ENCODE data around the gene NEDD8. TPM values are rescaled to one million over a fixed set of nuclear protein-coding genes. Genes with fewer than 3 reads are reported as not detected.

Gene NEDD8
- total RNA-seq (262 and 264 TPM in 2 replicates), polyA plus RNA-seq (429 and 492 TPM in 2 replicates)

DNA sequence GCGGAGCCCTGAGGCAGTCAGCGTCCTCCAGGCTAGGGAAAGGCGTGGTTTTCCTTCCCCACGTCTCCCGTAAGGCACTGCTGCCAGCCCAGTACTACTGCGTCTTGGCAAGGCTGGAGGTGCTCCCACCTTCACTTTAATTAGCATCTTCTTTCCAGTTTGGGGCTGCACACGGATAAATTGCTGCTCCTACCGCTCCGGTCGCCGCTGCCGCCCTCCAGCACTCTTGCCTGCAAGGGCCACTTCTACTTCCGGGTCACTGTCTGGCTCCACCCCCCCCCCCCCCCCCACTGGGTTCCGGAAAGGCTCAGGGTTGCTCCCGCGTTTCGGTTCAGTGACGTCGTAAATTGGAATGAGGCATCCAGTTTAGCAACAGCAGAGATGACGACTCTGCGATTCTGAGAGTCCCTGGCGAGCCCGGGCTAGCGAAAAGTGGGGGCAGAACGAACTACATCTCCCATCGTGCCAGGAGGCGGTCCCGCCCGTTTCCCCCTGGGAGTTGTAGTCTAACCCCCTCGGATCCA lies at the start of gene NEDD8:
TSS of gene NEDD8 (minus strand) at position 247 of the 524 bp plus-strand sequence. CDS start at position 147, 100 bp downstream.
- H3K4me1 ChIP-seq (ENCODE audit: low read depth): peaks cover 7% of the 10 kb centered on the region
- peak; percentile 85 to 98 for DNase-seq (ENCODE audit: low read depth in 1 of 2, low spot score in 1 of 2)
- TF ChIP-seq, protein P1, sequence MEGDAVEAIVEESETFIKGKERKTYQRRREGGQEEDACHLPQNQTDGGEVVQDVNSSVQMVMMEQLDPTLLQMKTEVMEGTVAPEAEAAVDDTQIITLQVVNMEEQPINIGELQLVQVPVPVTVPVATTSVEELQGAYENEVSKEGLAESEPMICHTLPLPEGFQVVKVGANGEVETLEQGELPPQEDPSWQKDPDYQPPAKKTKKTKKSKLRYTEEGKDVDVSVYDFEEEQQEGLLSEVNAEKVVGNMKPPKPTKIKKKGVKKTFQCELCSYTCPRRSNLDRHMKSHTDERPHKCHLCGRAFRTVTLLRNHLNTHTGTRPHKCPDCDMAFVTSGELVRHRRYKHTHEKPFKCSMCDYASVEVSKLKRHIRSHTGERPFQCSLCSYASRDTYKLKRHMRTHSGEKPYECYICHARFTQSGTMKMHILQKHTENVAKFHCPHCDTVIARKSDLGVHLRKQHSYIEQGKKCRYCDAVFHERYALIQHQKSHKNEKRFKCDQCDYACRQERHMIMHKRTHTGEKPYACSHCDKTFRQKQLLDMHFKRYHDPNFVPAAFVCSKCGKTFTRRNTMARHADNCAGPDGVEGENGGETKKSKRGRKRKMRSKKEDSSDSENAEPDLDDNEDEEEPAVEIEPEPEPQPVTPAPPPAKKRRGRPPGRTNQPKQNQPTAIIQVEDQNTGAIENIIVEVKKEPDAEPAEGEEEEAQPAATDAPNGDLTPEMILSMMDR (IDR thresholded peaks at IDR 0.05; ENCODE audit: low read depth, low read length): no peak
- no peaks in the 10 kb centered on the region for H3K9me3 ChIP-seq (ENCODE audit: low read depth)
- peak within 1 kb of the TSS; percentile 93 for H3K4me3 ChIP-seq
- H3K27me3 ChIP-seq: no peaks in the 10 kb centered on the region
- peak within 1 kb of the TSS; percentile 79 for H3K27ac ChIP-seq
- peaks cover 16% of the 10 kb centered on the region for H3K36me3 ChIP-seq

DNA sequence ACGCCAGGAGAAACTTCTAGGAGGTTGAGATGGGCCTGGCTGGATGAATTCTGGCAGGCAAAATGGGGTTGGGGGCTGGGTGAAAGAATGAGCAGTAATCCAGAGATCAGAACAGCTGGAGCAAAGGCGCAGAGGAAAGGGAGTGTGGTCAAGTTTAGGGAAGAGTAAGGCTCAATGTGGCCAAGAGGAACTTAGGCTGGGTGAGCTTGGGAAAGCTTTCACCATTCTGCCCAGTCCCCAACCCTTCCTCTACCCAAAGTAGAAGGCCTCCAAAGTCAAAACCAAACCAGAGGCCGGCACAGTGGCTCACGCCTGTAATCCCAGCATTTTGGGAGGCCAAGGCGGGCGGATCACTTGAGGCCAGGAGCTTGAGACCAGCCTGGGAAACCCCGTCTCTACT lies 49.5 kb upstream of the NEDD8 start:
- Histone ChIP-seq H3K4me3 (no peak overlapping the region), H3K36me3 (no peaks in the 10 kb centered on the region), H3K4me1 (ENCODE audit: low read depth) (no peaks in the 10 kb centered on the region), H3K27me3 (no peaks in the 10 kb centered on the region), H3K27ac (no peak overlapping the region), H3K9me3 (ENCODE audit: low read depth) (no peaks in the 10 kb centered on the region)
- no peak for DNase-seq (ENCODE audit: low read depth in 1 of 2, low spot score in 1 of 2)
- TF ChIP-seq, protein P1 (IDR thresholded peaks at IDR 0.05; ENCODE audit: low read depth, low read length): no peak

DNA sequence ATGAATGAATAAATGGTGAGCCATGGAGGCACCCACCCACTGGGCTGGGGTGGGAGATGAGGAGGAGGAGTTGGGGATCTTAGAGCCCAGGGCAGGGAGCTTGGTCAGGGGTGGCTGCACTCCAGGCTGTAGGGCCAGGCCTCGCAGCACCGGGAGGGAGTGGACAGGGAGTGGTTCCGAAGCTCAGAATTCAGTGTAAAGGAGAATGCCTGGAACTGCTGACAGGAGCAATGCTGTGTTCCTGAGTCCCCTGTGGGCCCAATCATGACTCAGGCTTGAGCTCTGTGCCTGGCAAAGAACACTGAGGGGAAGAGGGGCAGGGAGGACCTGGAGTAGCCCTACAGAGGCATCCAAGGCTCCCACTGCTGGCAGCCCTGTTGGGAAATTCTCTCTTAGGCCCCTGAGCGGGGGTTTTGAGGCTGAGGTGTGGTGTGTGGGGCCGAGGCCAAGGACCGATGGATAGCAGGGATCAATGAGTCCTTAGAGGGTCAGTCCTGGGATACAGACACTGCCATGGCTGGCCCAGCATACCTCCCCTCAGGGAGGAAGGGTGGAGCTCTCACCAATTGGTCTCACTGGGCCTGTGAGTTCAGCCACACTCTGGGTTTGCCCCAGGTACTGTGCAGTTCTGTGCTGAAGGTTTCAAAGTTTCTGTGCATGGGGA lies 48.8 kb upstream of the NEDD8 start:
- H3K36me3 ChIP-seq: no peaks in the 10 kb centered on the region
- no peaks in the 10 kb centered on the region for H3K27me3 ChIP-seq
- H3K27ac ChIP-seq: no peak overlapping the region
- no peak overlapping the region for H3K4me3 ChIP-seq
- TF ChIP-seq, protein P1 (IDR thresholded peaks at IDR 0.05; ENCODE audit: low read depth, low read length): no peak
- DNase-seq (ENCODE audit: low read depth in 1 of 2, low spot score in 1 of 2): peak in 1 of 2 donors; percentile 24
- H3K9me3 ChIP-seq (ENCODE audit: low read depth): no peaks in the 10 kb centered on the region
- H3K4me1 ChIP-seq (ENCODE audit: low read depth): no peaks in the 10 kb centered on the region

DNA sequence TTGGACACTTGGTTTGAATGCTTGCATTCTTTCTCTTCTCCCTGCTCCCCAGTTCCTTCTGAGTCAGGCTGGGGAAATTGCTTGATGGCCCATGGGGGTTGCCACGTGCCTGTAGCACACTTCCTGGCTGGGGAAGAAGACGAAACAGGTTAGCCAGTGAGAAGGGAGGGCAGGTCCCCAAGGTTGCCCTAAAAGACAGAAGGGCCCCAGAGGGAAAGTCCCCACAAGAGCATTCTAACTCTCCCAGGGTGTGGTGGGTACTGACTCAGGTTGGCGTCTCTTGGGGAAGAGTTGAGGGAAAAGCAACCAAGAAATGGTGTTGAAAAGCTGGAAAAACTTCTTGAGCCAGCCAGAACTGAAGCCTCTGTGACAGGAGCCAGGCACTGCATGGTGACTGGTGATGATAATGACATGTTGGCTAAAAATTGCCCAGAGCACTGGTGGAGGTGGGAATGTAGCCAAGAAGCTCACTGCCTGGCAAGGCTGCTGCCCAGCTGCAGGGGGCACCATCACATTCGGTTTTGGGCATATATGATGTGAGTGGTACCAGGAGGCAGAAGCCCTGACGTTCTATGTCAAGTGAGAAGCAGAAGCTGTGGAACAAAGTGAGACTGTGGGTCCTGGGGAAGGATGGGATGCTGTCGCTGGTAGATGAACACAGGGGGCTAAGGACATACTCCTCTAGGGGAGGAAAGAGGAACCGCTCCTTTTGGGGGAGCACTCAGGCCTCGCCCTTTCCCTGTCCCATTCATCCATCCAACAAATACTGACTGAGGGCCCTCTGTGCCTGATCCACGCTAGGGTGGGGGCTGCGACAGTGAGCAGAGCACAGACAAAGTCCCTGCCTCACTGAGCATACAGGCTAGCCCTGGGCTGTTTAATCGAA lies 47.4 kb upstream of the NEDD8 start:
- Histone ChIP-seq H3K4me1 (ENCODE audit: low read depth) (no peaks in the 10 kb centered on the region), H3K4me3 (no peak overlapping the region), H3K9me3 (ENCODE audit: low read depth) (no peaks in the 10 kb centered on the region), H3K36me3 (no peaks in the 10 kb centered on the region), H3K27me3 (no peaks in the 10 kb centered on the region), H3K27ac (no peak overlapping the region)
- TF ChIP-seq, protein P1 (IDR thresholded peaks at IDR 0.05; ENCODE audit: low read depth, low read length): peak; percentile 5
- DNase-seq (ENCODE audit: low read depth in 1 of 2, low spot score in 1 of 2): no peak

DNA sequence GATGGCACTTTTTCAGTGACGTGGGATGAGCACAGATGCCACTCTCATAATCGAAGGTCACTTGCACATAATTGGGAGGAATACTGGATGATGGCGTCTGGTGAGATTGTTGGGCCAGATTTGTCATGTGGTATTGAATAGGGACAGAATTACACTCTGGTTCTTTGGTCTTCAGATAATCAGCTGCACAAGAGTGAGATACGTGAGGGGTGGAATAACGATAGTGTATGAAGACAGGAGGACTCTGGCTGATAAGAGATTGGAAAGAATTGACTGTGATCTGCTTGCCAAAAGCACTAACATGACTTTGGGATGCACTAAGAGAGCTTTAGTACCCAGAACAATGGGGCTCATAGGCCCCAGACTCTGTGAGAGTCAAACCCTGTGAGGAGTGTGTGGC lies 46.3 kb upstream of the NEDD8 start:
- Histone ChIP-seq H3K9me3 (ENCODE audit: low read depth) (no peaks in the 10 kb centered on the region), H3K4me1 (ENCODE audit: low read depth) (no peaks in the 10 kb centered on the region), H3K4me3 (no peak overlapping the region), H3K27ac (no peak overlapping the region), H3K27me3 (no peaks in the 10 kb centered on the region), H3K36me3 (no peaks in the 10 kb centered on the region)
- TF ChIP-seq, protein P1 (IDR thresholded peaks at IDR 0.05; ENCODE audit: low read depth, low read length): no peak
- DNase-seq (ENCODE audit: low read depth in 1 of 2, low spot score in 1 of 2): no peak
